ENCODE measurements around the gene BBIP1.
A peak's percentile ranks its signal among the peaks of the same experiment; 100 is the strongest.

BBIP1 gene, protein sequence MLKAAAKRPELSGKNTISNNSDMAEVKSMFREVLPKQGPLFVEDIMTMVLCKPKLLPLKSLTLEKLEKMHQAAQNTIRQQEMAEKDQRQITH

DNA sequence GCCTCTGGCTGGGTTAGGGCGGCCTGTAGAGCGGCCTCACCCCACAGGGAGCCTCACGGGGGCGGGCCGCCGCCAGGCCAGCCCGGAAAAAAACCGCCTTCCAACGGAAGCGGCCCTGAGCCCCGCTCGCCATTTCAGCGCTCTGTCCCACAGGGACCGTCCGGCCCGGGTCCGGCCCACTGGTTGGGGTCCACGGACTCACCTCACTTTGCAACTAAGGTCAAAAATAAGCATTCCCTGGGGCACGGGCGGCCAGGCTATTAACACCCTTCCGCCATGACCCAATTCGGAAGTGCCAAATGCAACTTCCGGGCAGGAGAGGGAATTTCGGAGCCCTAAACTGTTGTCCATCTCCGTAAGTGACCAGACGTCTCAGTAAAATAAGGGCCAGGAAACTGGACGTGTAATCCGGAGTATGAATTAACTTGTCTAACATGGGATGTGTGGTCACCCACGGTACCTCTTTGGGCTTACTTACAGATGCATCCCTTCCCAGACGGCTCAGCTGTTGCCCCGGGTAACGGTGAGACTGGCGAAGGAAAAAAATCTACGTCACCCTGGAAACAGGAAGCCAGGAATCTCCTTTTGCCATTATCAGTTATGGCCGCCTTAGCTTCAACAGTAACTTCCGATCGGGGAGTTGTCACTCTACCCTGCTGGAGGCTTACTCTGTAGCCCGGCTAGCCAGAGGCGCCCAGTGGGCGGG lies at the start of gene BBIP1:
TSS of gene BBIP1 (minus strand) at position 538 of the 706 bp plus-strand sequence. CDS start 1,023 bp downstream, outside the sequence.
- DNase-seq (ENCODE audit: low read depth in 2 of 2): peak; percentile 100

- DNase-seq (ENCODE audit: low read depth in 2 of 2): no peak
Measured at GRCh38 chr10:110967645-110968044, 48.7 kb upstream of the BBIP1 start.

DNA sequence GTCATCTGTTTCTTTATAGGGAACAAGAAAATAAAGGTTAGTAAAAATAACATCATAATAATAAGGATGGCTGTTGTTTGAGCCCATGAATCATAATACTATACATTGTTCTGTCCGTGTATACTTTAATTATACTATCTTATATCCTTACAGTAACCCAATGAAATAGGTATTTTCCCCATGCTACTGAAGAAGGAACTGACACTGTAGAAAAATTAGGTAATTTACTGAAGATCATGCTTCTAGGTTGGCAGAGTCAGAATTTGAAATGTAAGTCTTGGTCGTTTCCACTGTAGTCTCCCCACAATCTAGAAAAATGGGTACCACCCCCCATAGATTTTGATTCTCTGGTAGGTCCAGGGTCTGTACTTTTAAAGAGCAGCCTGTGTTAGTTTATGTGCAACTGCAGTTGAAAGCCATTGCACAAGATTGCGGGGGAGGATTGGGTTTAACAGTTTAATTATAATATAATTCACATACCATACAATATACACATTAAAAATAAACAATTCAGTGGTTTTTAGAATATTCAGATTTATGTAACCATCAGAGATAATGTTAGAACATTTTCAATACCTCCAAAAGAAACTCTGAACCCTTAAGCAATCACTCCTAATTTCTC lies 48.1 kb upstream of the BBIP1 start:
- DNase-seq (ENCODE audit: low read depth in 2 of 2): no peak

DNA sequence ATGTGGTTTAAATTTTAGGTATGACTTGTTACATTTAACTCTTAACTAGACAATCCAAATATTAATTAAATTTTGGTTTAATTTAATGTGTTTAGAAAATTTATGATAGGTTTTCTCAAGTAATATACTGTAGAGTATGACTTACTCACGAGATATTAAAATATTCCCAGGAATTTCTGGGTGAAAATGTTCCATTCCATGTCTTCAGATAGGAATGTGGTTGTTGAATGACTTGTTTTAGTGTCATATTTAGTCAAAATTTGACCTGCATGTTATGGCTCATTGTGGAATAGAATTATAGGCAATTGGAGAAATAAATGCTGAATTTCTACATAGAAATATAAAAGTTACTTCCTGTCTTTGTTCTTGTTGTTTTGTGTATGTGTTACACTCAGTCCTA lies 47.2 kb upstream of the BBIP1 start:
- DNase-seq (ENCODE audit: low read depth in 2 of 2): no peak

- no peak for DNase-seq (ENCODE audit: low read depth in 2 of 2)
Measured at GRCh38 chr10:110965216-110965615, 46.2 kb upstream of the BBIP1 start.

DNA sequence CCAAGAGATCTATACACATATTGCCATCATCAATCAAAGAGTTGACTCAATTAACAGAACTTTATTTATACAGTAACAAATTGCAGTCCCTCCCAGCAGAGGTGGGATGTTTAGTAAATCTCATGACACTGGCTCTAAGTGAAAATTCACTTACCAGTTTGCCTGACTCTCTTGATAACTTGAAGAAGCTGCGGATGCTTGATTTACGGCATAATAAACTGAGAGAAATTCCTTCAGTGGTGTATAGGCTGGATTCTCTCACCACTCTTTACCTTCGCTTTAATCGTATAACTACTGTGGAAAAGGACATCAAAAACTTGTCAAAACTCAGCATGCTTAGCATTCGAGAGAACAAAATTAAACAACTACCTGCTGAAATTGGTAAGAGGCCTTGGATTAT lies 45.7 kb upstream of the BBIP1 start:
- no peak for DNase-seq (ENCODE audit: low read depth in 2 of 2)

GRCh38 chr10:110963162-110963561 lies 44.2 kb upstream of the BBIP1 start:
- DNase-seq (ENCODE audit: low read depth in 2 of 2): no peak

DNA sequence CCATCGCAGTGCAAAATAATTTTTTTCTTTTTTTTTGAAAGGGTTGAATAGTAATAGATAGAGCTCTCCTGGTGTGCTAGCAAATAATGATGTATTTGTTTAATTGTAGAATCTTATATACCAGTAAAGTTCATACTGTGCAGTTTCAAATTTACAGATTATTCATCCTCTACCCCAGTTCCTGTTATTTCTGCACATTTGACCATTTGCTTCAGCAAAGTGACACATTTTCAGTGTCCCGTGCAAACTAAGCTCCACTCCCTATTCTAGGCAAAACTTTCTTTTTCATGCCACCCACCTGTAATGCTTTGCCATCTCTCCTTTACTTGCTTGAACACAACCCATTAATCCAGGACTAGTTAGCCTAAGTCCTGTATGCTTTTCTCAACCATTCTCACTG lies 43.5 kb upstream of the BBIP1 start:
- no peak for DNase-seq (ENCODE audit: low read depth in 2 of 2)

DNA sequence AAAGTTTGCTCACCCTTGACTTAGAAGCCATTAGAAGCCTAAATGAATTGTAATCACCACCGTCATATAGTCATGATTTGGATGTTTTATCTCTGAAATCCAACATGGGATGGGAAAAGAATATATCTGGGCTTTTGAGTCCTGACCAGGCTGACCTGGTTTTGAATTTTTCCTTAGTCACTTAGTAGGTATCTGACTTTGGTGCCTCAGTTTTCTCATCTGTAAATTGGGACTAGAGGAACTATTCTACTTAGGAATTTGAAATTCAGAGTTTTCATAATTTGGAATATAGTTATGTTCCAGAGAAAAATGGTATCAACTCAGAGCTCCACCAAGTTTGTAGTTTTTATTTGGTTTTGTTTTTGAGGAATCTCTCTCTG lies 41.3 kb upstream of the BBIP1 start:
- DNase-seq (ENCODE audit: low read depth in 2 of 2): no peak

DNA sequence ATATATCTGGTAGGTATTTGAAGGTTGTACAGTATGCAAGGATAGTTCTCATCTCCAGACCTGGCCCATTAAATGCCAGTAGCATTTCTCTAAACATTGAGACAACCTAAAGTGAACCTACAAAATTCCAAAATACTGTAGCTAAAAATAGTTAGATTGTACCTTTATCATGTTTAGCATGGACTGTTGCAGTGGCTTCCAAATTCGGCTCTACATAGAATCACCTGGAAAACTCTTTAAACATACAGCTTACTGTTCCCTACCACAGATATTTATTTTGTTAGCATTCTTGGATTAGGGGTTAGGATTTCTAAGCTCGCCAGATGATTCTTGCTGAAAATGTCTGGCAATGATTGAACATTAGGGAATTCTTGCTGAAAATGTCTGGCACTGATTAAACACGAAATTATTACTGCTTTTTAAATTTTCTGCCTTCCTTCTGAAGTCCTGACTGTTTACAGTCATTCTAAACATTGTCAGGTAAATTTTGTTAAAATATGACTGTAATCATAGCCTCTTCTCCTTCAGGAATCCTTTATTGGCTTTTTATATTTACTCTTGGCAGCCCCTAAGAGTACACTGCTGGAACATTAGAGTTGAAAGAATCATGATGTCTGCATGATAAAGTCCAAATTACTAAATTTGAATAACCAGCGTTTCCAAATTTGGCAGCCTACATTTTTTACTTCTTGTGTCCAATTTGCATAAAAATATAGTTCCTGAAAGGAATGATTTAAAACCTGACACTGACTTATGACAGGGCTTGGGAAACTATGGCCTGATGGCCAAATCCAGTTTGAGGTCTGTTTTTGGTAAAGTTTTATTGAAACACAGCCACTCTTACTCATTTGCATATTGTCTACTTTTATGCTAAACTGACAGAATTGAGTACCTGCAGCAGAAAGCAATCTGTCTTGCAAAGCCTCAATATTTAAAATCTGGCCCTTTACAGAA lies 40.7 kb upstream of the BBIP1 start:
- DNase-seq (ENCODE audit: low read depth in 2 of 2): peak in 1 of 2 experiments; percentile 18

DNA sequence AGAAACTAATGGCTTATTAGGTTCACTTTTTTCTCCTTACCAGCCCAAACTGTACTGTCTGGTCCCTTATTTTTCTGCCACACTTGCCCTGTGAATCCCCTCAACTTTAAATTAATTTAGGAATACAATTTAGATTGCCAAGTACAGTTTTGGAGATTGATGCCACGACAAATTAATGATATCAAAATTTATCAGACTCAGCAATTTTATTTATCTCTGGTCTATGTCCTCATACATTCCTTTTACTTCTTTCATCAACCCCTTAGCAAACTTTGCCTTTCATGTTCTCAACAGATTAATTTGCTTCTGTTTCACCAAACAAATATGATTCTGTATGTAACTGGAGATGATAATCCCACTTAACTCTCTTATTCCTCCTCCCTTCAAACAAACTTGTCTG lies 38.6 kb upstream of the BBIP1 start:
- DNase-seq (ENCODE audit: low read depth in 2 of 2): no peak

DNA sequence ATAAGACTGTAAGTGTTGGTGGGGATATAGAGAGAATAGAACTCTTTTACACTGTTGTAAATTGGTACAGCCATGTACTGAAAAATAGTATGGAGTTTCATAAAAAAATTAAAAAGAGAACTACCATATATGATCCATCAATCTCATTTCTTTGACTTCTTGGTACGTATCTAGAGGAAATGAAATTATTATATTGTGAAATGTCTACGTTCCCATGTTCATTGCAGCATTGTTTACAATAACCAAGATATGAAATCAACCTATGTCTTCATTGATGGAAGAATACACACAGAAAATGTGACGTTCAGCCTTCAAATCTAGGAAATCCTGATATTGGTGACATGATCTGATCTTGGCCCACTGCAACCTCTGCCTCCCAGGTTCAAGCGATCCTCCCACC lies 32.4 kb upstream of the BBIP1 start:
- DNase-seq (ENCODE audit: low read depth in 2 of 2): no peak

- DNase-seq (ENCODE audit: low read depth in 2 of 2): no peak
Measured at GRCh38 chr10:110947061-110947595, 28.1 kb upstream of the BBIP1 start.

GRCh38 chr10:110946496-110946895 lies 27.5 kb upstream of the BBIP1 start:
- no peak for DNase-seq (ENCODE audit: low read depth in 2 of 2)

- peak; percentile 69 to 72 for DNase-seq (ENCODE audit: low read depth in 2 of 2)
Measured at GRCh38 chr10:110944792-110945396, 25.9 kb upstream of the BBIP1 start.

GRCh38 chr10:110939419-110939818 lies 20.4 kb upstream of the BBIP1 start:
- DNase-seq (ENCODE audit: low read depth in 2 of 2): no peak

GRCh38 chr10:110936757-110937156 lies 17.8 kb upstream of the BBIP1 start:
- no peak for DNase-seq (ENCODE audit: low read depth in 2 of 2)

- no peak for DNase-seq (ENCODE audit: low read depth in 2 of 2)
Measured at GRCh38 chr10:110932505-110933180, 13.7 kb upstream of the BBIP1 start.

DNA sequence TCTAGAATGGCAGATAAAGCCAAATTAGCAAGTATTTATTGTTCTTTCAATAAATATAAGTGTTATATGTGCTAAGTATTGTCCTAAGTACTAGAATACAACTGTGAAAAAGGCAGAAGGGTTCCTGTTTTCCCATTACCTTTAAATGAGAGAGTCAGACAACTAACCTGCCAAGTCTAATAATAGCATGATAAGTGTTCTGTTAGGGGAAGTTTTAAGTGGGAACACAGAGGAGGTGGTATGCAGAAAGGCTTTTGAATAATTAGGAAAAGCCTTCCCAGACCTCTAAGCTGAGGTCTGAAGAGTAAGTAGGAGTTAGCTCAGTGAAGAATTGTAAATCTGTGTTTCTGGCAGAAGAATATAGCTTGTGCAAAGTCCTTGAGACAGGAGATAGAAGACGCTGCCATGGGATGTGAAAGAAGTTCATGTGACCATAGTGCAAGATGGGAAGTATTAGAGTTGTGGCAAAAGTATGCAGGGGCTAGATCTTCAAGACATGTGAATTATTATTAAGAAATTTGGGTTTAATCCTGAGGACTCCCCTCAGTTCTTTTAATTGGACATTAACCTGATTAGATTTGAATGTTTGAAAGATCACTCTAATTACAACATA lies 12.9 kb upstream of the BBIP1 start:
- DNase-seq (ENCODE audit: low read depth in 2 of 2): no peak

DNA sequence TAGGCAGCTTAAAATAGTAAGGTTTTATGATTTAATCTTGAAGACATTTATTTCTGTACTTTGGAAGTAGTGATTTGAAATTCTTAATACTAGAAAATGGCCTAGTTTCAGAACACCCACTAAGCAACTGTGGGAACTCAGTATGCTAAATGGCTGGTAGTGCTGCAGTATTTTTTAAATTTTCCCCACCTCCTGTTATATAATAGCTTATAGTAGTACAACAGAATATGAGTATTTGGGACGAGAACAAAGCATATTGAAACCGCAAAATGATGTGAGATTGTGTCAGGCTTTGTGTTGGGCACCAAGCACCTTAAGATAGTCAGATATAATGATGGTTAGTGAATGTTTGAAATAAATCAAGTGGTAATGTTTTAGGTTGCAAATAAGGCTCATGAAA lies 8.5 kb upstream of the BBIP1 start:
- no peak for DNase-seq (ENCODE audit: low read depth in 2 of 2)
